Measurements from ENCODE around the gene NRSN2. TPM values are rescaled to one million over a fixed set of nuclear protein-coding genes. Genes with fewer than 3 reads are reported as not detected.

The NRSN2 gene
- total RNA-seq, 1 experiment from 2014 or later = 48.5 TPM

- Histone ChIP-seq H3K36me3 (replicated peaks; ENCODE audit: control insufficient read depth, insufficient read depth, low read length) (peaks cover 2% of the 10 kb centered on the region), H3K27me3 (ENCODE audit: control insufficient read depth, insufficient read depth, low read length) (no peaks in the 10 kb centered on the region), H3K4me3 (ENCODE audit: insufficient read depth, low read depth, low read length) (no peak overlapping the region)
- DNase-seq = no peak
Observed at GRCh38 chr20:401682-402495, 55.0 kb downstream of the NRSN2 start.

- H3K4me3 ChIP-seq (ENCODE audit: insufficient read depth, low read depth, low read length) = no peak overlapping the region
- no peaks in the 10 kb centered on the region for H3K36me3 ChIP-seq (replicated peaks; ENCODE audit: control insufficient read depth, insufficient read depth, low read length)
- no peak for DNase-seq
- H3K27me3 ChIP-seq (ENCODE audit: control insufficient read depth, insufficient read depth, low read length) = no peaks in the 10 kb centered on the region
Observed at GRCh38 chr20:402496-402885, 55.6 kb downstream of the NRSN2 start.

- Histone ChIP-seq H3K36me3 (replicated peaks; ENCODE audit: control insufficient read depth, insufficient read depth, low read length) (no peaks in the 10 kb centered on the region), H3K27me3 (ENCODE audit: control insufficient read depth, insufficient read depth, low read length) (no peaks in the 10 kb centered on the region), H3K4me3 (ENCODE audit: insufficient read depth, low read depth, low read length) (no peak overlapping the region)
- DNase-seq = no peak
Observed at GRCh38 chr20:402898-403581, 56.1 kb downstream of the NRSN2 start.

GRCh38 chr20:403582-403957 lies 56.7 kb downstream of the NRSN2 start:
- no peak for DNase-seq
- H3K27me3 ChIP-seq (ENCODE audit: control insufficient read depth, insufficient read depth, low read length) = no peaks in the 10 kb centered on the region
- H3K4me3 ChIP-seq (ENCODE audit: insufficient read depth, low read depth, low read length) = no peak overlapping the region
- no peaks in the 10 kb centered on the region for H3K36me3 ChIP-seq (replicated peaks; ENCODE audit: control insufficient read depth, insufficient read depth, low read length)

- Histone ChIP-seq H3K36me3 (replicated peaks; ENCODE audit: control insufficient read depth, insufficient read depth, low read length) (no peaks in the 10 kb centered on the region), H3K4me3 (ENCODE audit: insufficient read depth, low read depth, low read length) (no peak overlapping the region), H3K27me3 (ENCODE audit: control insufficient read depth, insufficient read depth, low read length) (no peaks in the 10 kb centered on the region)
- no peak for DNase-seq
Observed at GRCh38 chr20:404088-404487, 57.2 kb downstream of the NRSN2 start.

Other genes starting within 250 kb of the NRSN2 start
- not detected in 2 replicates for gene DEFB126, start 204.5 kb upstream of the NRSN2 start, total RNA-seq (2014; rRNA removed; shearing (Covaris generic))
- gene DEFB127, start 189.7 kb upstream of the NRSN2 start, total RNA-seq (2014; rRNA removed; shearing (Covaris generic)) = not detected in 2 replicates
- gene DEFB128, start 157.4 kb upstream of the NRSN2 start, total RNA-seq (2014; rRNA removed; shearing (Covaris generic)) = not detected in 2 replicates
- gene DEFB129, start 119.9 kb upstream of the NRSN2 start, total RNA-seq (2014; rRNA removed; shearing (Covaris generic)) = not detected in 2 replicates
- gene DEFB132, start 89.4 kb upstream of the NRSN2 start, total RNA-seq (2014; rRNA removed; shearing (Covaris generic)) = not detected in 2 replicates
- gene C20orf96, start 56.4 kb upstream of the NRSN2 start, total RNA-seq (2014; rRNA removed; shearing (Covaris generic)) = 1.7 and 2.1 TPM in 2 replicates
- 24.0 and 27.9 TPM in 2 replicates for gene ZCCHC3, start 49.5 kb upstream of the NRSN2 start, total RNA-seq (2014; rRNA removed; shearing (Covaris generic))
- 14.7 and 15.7 TPM in 2 replicates for gene SOX12, start 21.6 kb upstream of the NRSN2 start, total RNA-seq (2014; rRNA removed; shearing (Covaris generic))
- 11.7 and 17.6 TPM in 2 replicates for gene TRIB3, start 33.6 kb downstream of the NRSN2 start, total RNA-seq (2014; rRNA removed; shearing (Covaris generic))
- gene RBCK1, start 61.2 kb downstream of the NRSN2 start, total RNA-seq (2014; rRNA removed; shearing (Covaris generic)) = 53.9 and 61.9 TPM in 2 replicates
- 10.9 and 14.0 TPM in 2 replicates for gene TBC1D20, start 115.4 kb downstream of the NRSN2 start, total RNA-seq (2014; rRNA removed; shearing (Covaris generic))
- gene CSNK2A1, start 196.7 kb downstream of the NRSN2 start, total RNA-seq (2014; rRNA removed; shearing (Covaris generic)) = 124 and 187 TPM in 2 replicates

Measured in H7 (cell line).